ENCODE data around the gene UCP2.

Gene UCP2

DNA sequence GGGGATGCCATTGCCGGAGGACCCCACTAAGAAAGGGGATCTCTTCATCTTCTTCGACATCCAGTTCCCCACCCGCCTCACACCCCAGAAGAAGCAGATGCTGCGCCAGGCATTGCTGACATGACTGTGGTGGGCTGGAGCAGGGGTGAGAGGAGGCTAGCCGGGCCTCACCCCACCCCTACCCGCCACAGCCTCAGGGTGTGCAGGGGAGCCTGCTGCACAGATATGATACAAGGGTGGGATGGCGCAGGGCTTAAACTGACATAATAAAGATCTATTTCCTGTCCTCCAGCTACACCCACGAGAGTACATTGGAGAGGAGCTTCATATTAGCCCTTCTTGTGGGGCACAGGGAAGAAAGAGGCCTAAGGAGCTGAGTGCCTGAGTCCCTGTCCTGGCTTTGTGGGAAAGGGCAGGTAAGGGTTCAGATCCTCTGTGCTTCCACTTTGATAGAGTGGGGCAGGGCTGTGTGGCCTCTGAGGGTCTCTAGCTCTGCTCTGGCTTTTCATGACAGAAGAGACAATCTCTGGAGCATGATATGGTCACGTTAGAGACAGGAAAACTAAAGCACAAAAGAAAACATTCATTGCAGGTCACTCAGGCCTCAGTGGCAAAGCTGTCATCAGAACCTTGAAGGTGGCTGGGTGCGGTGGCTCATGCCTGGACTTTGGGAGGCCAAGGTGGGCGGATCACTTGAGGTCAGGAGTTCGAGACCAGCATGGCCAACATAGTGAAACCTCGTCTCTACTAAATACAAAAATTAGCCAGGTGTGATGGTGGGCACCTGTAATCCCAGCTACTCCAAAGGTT, 12.4 kb downstream of the UCP2 start:
- no peak for DNase-seq (ENCODE audit: low read depth in 2 of 2)

GRCh38 chr11:73969091-73969490, 13.6 kb downstream of the UCP2 start:
- DNase-seq (ENCODE audit: low read depth in 2 of 2) = no peak

DNA sequence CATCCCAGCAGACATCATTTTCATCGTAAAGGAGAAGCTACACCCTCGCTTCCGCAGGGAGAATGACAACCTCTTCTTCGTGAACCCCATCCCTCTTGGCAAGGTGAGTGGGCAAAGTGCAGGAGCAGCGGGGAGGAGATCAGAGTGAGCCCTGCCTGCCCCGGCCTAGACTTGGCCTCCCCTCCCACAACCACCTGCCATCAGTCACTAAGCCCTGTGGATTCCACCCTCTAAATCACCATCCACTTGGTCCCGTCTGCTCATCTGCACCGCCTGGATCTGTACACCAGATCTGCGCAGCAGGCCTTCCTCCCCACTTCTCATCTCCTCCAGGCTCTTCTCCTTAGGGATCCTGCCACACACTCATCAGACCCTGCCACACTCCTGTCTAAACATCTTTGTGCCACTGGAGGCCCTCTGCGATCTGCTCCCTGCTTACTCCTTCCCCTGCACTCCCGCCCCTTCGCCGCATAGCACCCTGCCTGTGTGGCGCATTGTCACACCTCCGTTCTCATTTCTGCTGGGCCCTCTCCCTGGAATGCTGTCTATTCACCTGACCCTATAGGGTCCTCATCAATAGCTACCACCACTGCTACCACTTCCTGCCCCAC, 14.2 kb downstream of the UCP2 start:
- no peak for DNase-seq (ENCODE audit: low read depth in 2 of 2)

DNA sequence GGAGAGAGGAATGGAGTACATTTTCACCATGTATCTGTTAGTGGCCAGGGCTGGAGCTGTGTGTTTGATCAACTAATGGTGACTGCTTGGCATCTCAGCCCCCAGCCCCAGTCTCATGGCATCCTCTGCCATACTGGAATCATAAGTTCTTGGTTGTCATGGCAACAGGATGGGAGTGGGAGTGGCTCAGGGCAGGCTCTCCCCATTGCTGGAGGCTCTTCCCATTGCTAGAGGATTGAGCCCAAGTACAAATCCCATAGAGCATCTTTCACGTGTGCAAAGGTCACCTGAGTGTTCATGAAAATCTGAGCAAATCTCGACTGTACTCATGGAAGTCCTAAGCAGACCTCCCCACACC, 16.9 kb downstream of the UCP2 start:
- DNase-seq (ENCODE audit: low read depth in 2 of 2) = no peak

DNA sequence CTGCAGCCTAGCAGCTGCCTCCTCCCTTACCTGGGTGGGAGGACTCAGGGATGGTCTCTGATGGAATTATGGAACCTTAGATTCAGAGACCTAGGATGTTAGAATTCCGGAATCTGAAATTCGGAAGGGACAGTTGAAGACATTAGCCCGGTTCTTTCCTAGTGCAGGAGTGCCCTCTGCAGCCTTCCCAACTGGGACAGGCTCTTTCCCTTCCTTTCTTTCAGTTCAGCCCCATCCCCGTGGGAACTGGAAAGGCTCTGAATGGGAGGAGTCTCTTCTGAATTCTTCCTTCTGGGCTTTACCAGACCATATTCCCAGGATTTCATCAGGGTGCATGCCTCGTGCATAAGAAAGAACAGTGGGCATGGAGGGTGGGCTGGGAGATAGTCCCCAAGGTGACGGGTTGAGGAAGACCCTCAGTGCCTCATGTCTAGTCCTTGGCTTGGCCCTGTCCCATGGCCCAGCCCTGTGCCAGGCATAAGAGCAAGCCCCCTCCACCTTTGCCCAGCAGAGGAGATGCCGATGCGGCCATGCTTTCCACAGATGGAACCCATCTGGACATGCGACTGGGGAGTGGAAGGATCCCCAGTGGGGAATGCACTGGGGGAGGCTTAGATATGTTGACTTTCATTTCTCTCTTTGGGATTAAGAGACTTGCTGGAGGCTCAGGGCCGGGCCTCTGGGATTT, 17.4 kb downstream of the UCP2 start:
- DNase-seq (ENCODE audit: low read depth in 2 of 2) = no peak

- DNase-seq (ENCODE audit: low read depth in 2 of 2) = no peak
Observed at GRCh38 chr11:73963861-73964260, 18.8 kb downstream of the UCP2 start.

- no peak for DNase-seq (ENCODE audit: low read depth in 2 of 2)
Observed at GRCh38 chr11:73962101-73962705, 20.4 kb downstream of the UCP2 start.

- DNase-seq (ENCODE audit: low read depth in 2 of 2) = no peak
Observed at GRCh38 chr11:73961321-73961720, 21.3 kb downstream of the UCP2 start.

- no peak for DNase-seq (ENCODE audit: low read depth in 2 of 2)
Observed at GRCh38 chr11:73958521-73959141, 24.0 kb downstream of the UCP2 start.

- no peak for DNase-seq (ENCODE audit: low read depth in 2 of 2)
Observed at GRCh38 chr11:73957654-73958361, 24.8 kb downstream of the UCP2 start.

DNA sequence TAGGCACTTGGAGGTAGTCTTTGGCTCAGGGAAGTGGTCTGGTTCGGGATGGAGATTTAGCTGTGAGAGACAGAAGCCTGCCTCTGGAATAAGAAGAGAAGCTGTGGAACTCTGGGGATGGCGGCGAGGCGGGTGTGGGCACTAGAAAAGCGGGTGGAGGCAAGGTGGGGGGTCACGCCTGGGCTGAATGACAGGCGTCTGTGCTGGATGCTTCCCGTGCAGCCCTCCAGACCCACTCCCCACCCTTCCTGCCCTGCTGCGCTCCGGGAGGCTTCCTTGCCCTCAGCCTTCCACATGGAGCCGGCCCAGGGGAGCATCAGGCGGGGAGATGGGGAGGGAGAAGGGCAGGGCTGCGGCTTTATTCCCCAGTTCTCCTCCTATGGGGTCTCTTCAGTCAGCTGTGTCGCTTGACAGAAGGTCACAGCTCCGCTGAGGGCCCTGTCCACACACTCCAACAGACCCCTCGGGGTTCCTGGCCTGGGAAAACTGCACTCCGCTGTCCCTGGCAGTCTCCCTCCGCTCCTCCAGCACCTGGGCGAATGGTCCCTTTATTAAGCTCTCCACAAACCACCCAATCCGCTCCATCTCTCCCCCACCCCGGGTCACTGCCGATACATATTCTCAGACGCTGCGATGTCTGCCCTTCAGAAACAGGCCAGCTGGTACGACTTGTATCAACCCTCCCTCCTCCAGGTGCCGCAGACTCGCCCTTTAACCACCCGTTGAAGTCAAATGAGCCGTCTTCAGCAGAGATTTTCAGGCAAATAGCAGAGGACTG, 25.6 kb downstream of the UCP2 start:
- no peak for DNase-seq (ENCODE audit: low read depth in 2 of 2)

- no peak for DNase-seq (ENCODE audit: low read depth in 2 of 2)
Observed at GRCh38 chr11:73951797-73952196, 30.8 kb downstream of the UCP2 start.

DNA sequence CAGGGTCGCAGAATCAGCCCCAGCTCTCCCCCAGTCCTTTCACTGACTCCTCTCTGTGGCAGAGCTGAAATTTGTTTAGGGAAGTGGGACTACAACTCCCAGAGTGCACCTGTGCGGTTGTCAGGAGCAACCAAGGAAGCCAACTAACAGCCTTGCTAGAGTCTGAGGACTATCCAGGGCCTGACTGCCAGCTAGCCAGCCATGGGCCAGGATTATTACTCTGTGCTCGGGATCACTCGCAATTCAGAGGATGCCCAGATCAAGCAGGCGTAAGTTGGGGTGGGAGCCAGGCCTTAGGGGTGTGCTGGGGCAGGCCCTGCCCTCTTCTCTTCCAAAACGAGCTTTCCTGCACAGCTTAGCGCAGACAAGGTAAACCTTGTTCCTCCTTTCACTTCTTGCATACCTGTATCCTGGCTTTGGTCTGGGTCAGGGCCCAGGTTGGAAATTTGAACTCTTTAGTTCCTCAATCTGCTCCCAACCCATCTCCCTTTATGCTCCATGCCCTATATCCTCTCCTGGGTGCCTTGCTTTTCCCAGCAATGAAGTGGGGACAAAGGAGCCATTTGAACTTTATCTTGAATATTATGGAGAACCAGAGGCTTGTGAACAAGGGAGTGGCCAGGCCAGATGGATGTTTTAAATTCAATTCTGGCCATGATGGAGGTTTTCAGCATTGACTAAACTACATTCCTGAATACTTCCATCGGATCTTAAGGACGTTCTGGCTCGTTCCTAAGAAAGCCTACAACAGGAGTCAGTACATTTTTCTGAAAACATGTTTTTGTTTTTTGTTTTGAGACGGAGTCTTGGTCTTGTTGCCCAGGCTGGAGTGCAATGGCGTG, 31.6 kb downstream of the UCP2 start, which contains the start of gene DNAJB13:
Gene DNAJB13 (plus strand): TSS at position 158 of the 842 bp plus-strand sequence. CDS start 44 bp downstream, at position 202.
- DNase-seq (ENCODE audit: low read depth in 2 of 2) = no peak

GRCh38 chr11:73949912-73950311, 32.7 kb downstream of the UCP2 start:
- no peak for DNase-seq (ENCODE audit: low read depth in 2 of 2)

GRCh38 chr11:73949246-73949645, 33.4 kb downstream of the UCP2 start:
- DNase-seq (ENCODE audit: low read depth in 2 of 2) = no peak

GRCh38 chr11:73946798-73947458, 35.7 kb downstream of the UCP2 start:
- DNase-seq (ENCODE audit: low read depth in 2 of 2) = no peak

GRCh38 chr11:73945396-73945795, 37.2 kb downstream of the UCP2 start:
- no peak for DNase-seq (ENCODE audit: low read depth in 2 of 2)

DNA sequence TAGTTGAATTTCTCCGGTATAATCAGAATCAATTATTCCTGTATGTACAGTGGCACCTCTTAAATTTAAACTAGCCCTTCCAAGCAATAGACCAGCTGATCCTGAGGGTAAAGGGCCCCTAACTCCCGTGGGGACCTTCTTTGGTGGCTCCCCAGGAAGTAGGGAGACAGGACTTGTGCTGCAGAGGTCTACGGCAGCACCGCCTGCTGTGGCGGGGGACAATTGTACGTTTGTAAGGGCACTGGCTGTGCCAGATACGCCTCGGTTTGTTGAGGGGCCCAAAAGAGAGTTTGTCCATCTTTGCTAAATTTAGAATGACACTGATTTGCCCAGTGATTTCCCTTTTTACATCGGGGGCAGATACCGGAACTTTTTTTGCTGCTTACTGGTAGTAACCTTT, 37.7 kb downstream of the UCP2 start:
- no peak for DNase-seq (ENCODE audit: low read depth in 2 of 2)

GRCh38 chr11:73944085-73944484, 38.6 kb downstream of the UCP2 start:
- DNase-seq (ENCODE audit: low read depth in 2 of 2) = no peak

All from stimulated activated CD8-positive, alpha-beta memory T cell treated with anti-CD3 and anti-CD28 coated beads, Interleukin-2, amount 100 ng/mL, for 1 hour (primary cell).